Measurements from ENCODE around the gene COPG1. TPM values are rescaled to one million over a fixed set of nuclear protein-coding genes. Genes with fewer than 3 reads are reported as not detected.

COPG1 gene
- total and polyA plus RNA-seq, 2 experiments from 2014 or later = 50.0 to 106 TPM

- no peak for TF ChIP-seq ZNF462 (CRISPR knock-in tag; IDR thresholded peaks at IDR 0.05)
- no peak for TF ChIP-seq EZH2phosphoT487 (IDR thresholded peaks at IDR 0.05; ENCODE audit: unreplicated experiment)
- no peak for TF ChIP-seq STAT1 (IDR thresholded peaks at IDR 0.05; ENCODE audit: unreplicated experiment)
Observed at GRCh38 chr3:129246636-129247035, 2.8 kb upstream of the COPG1 start (continued).

- peak overlapping the region; percentile 60 for H3K4me3 ChIP-seq
- DNase-seq (ENCODE audit: low spot score) = no peak
- no peaks in the 10 kb centered on the region for H3K9me2 ChIP-seq (ENCODE audit: insufficient read depth)
- peaks cover 5% of the 10 kb centered on the region; the same call in 1 of the 2 replicates for H3K4me1 ChIP-seq (ENCODE audit: insufficient read depth)
- no peak for ATAC-seq
- H3K27ac ChIP-seq (ENCODE audit: low read depth) = no peak overlapping the region
- peaks cover 21% of the 10 kb centered on the region for H3K4me1 Mint-ChIP-seq
- peak overlapping the region; percentile 8; the same call in 1 of the 2 replicates for H3K27ac Mint-ChIP-seq
- peak overlapping the region; percentile 97 for H3K4me2 ChIP-seq
- H3K79me2 ChIP-seq (replicated peaks; ENCODE audit: insufficient read depth) = peaks cover 12% of the 10 kb centered on the region
- H3K9me3 Mint-ChIP-seq = no peaks in the 10 kb centered on the region
- peaks cover 5% of the 10 kb centered on the region; the same call in 1 of the 2 replicates for H4K20me1 ChIP-seq (replicated peaks; ENCODE audit: insufficient read depth)
- H2AFZ ChIP-seq = no peak overlapping the region; the same call in 1 of the 2 replicates
- H3F3A ChIP-seq (replicated peaks; ENCODE audit: low read depth) = no peaks in the 10 kb centered on the region
- peaks cover 8% of the 10 kb centered on the region for H3K27me3 Mint-ChIP-seq (ENCODE audit: insufficient read depth, low read depth, poor library complexity)
- H3K4me3 Mint-ChIP-seq = peak overlapping the region; percentile 93
- H3K27me3 ChIP-seq (ENCODE audit: insufficient read depth) = no peaks in the 10 kb centered on the region
- H3K36me3 ChIP-seq (ENCODE audit: insufficient read depth) = peaks cover 10% of the 10 kb centered on the region; the same call in 1 of the 2 replicates
- H3K36me3 Mint-ChIP-seq (ENCODE audit: low read depth) = peaks cover 17% of the 10 kb centered on the region
- TF ChIP-seq EZH2phosphoT487 (IDR thresholded peaks at IDR 0.05; ENCODE audit: unreplicated experiment) (no peak), CREB1 (CRISPR knock-in tag; IDR thresholded peaks at IDR 0.05; ENCODE audit: low read depth) (no peak), REST (IDR thresholded peaks at IDR 0.05; ENCODE audit: unreplicated experiment) (no peak), ZNF114 (CRISPR knock-in tag; IDR thresholded peaks at IDR 0.05) (no peak), NANOG (IDR thresholded peaks at IDR 0.05; ENCODE audit: borderline replicate concordance) (no peak), ETS1 (IDR thresholded peaks at IDR 0.05) (no peak), ZNF331 (CRISPR knock-in tag; IDR thresholded peaks at IDR 0.05; ENCODE audit: low read depth) (no peak), POLR2AphosphoS5 (IDR thresholded peaks at IDR 0.05; ENCODE audit: low read depth) (no peak)
Observed at GRCh38 chr3:129248286-129248979, 973 bp upstream of the COPG1 start.
